IPS-18a (cell line): ENCODE results near the gene APBA2.

Experiments
- H3K27ac ChIP-seq: one replicate; pipeline ENCODE4 v1.5.1; 2013; ENCODE audit warnings: low read length
- H3K27me3 ChIP-seq: one replicate; pipeline ENCODE4 v1.6.1; 2013; ENCODE audit warnings: mild to moderate bottlenecking, low read length; ENCODE audit not compliant: control insufficient read depth, insufficient read depth
- H3K36me3 ChIP-seq: one replicate; pipeline ENCODE4 v1.6.1; 2013; ENCODE audit warnings: low read depth, low read length; ENCODE audit not compliant: control insufficient read depth
- H3K4me1 ChIP-seq: one replicate; pipeline ENCODE4 v1.6.1; 2013; ENCODE audit warnings: low read depth, low read length; ENCODE audit not compliant: control insufficient read depth
- H3K4me3 ChIP-seq: one replicate; pipeline ENCODE4 v1.5.1; 2013; ENCODE audit warnings: low read length
- H3K9ac ChIP-seq: one replicate; pipeline ENCODE4 v1.6.1; 2013; ENCODE audit warnings: mild to moderate bottlenecking, low read length, moderate library complexity
- H3K9me3 ChIP-seq: one replicate; pipeline ENCODE4 v1.6.1; 2013; ENCODE audit warnings: low read depth, low read length; ENCODE audit not compliant: control insufficient read depth

APBA2 gene

DNA sequence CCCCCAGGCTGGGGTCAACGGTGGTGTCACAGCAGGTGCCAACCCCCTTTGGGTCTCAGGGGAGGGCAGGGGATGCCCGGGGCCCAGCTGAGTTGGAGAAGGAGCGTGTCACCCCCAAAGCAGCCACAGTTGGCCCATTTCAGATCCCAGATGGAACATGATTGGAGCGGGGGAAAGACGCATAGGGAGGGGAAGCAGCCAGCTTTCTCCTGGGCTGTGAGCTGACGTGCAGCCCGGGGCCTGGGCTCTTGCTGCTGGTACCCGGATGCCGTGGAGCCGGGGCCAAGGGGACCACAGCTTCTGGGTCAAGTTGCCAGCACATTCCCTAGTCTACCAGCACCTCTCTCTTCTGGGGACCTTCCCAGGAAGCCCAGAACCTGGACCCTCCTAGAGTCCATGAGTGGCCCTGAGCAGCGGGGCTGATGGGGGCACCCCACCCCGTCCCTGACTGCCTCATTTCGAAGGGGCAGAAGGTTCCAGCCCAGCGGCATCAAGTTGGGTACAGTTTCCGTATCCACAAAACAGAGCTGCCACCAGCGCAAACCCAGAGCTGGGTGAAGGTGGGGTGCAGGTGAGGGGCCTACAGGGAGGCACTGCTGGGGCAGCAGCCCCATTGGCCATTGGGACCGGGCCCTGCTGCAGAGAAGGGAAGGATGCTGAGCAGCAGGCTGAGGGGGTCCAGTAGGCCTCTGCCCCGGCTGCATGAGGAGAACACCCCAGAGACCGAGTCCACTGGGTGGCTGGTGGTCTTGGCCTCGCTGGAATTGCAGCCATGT lies 235.0 kb downstream of the APBA2 start:
- no peaks in the 10 kb centered on the region for H3K27me3 ChIP-seq
- H3K9me3 ChIP-seq: no peaks in the 10 kb centered on the region
- peaks cover 4% of the 10 kb centered on the region for H3K4me1 ChIP-seq
- no peaks in the 10 kb centered on the region for H3K36me3 ChIP-seq
- no peak overlapping the region for H3K4me3 ChIP-seq
- H3K27ac ChIP-seq: no peak overlapping the region
- H3K9ac ChIP-seq: no peak overlapping the region

DNA sequence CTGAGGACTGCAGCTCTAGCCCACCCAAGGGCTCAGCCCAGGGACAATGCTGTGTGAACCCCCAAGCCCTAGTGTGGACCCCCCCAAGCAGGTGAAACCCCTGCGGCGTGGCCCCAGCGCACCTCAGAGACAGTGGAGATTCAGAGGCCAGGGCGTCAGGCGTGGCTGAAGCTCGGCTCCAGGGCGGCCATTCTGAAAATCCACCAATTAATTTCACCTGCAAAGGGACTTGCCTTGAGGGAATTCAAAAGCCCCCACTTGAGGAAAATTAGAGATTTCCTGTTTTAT lies 235.5 kb downstream of the APBA2 start:
- Histone ChIP-seq H3K9me3 (no peaks in the 10 kb centered on the region), H3K27ac (no peak overlapping the region), H3K9ac (no peak overlapping the region), H3K4me1 (peaks cover 4% of the 10 kb centered on the region), H3K4me3 (no peak overlapping the region), H3K27me3 (no peaks in the 10 kb centered on the region), H3K36me3 (no peaks in the 10 kb centered on the region)

DNA sequence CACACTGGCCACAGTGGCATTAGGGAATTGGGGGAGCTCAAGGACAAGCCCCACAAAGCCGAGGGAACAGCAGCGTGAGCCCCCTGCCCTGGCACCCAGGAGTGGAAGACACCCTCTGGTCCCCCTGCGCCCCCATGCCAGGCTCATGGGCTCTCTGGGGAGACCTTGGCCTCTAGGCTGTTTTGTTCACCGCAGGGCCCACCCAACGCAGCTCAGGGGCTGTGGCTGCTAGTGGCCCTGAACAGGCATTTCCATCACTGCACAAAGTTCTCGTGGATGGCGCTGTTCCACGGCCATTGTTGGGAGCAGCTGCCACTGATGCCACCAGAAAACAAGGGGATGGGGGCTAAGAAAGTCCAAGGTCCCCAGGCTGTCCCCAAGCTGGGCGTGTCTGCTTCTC lies 236.1 kb downstream of the APBA2 start:
- Histone ChIP-seq H3K4me1 (peaks cover 4% of the 10 kb centered on the region), H3K9me3 (no peaks in the 10 kb centered on the region), H3K27ac (no peak overlapping the region), H3K27me3 (no peaks in the 10 kb centered on the region), H3K9ac (no peak overlapping the region), H3K4me3 (no peak overlapping the region), H3K36me3 (no peaks in the 10 kb centered on the region)

DNA sequence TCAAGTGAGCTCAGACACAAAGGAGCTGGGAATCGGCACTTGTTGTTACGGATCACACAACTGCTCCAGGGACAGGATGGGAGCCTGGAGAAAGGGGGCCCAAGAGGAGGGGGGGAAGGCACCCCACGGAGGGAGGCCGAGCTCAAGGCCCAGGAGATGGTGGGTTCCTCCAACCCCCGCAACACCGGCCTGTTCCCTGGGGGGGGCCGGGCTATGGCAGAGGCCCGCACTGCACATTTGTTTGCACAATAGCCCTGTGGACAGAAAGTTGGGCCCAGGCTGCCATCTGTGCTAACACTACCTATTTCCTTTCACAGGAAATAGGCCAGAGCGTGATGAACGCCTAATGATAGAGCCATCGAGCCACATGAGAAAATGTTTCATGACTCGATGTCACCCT lies 236.7 kb downstream of the APBA2 start:
- Histone ChIP-seq H3K4me3 (no peak overlapping the region), H3K36me3 (no peaks in the 10 kb centered on the region), H3K4me1 (peaks cover 4% of the 10 kb centered on the region), H3K9ac (no peak overlapping the region), H3K27ac (no peak overlapping the region), H3K9me3 (no peaks in the 10 kb centered on the region), H3K27me3 (no peaks in the 10 kb centered on the region)

DNA sequence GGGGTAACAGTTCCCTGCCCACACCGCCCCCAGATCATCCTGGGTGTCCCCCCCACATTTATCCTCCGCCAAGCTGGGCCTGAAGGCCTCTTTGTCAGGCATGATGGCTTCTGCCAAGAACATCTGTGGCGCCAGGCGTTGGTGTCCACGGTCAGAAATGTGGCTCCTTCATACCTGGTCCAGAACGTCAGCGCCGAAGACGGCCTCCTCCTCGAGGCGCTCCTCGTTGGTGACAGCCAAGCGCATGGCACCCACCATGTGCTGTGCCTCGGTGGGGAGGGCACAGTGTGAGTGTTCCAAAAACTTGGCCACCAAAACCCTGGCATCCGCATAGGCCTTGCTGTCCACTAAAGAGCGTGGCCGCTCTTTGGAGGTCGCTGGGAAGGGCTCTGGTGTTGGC lies 237.4 kb downstream of the APBA2 start:
- peaks cover 7% of the 10 kb centered on the region for H3K4me1 ChIP-seq
- no peaks in the 10 kb centered on the region for H3K27me3 ChIP-seq
- H3K27ac ChIP-seq: no peak overlapping the region
- no peak overlapping the region for H3K4me3 ChIP-seq
- no peak overlapping the region for H3K9ac ChIP-seq
- no peaks in the 10 kb centered on the region for H3K9me3 ChIP-seq
- H3K36me3 ChIP-seq: no peaks in the 10 kb centered on the region

DNA sequence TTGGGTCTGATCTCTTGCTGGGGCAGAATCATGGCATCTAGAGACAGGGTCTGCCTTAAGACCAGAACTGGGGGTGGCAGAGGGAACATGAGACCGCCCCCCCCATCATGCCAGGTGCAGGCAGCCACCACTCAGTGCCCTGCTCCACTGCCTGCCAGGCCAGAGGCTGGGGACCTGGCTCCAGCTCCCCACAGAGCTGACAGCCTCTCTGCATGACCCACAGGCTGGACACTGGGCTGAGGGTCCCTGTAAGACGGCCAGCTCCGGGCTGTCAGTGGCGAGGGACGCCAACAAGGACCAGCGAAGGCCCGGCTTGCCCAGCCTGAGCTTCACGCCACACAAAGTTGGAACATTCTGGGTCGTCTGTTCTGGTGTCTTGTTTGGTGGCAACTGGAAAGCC lies 238.2 kb downstream of the APBA2 start:
- no peak overlapping the region for H3K9ac ChIP-seq
- H3K4me3 ChIP-seq: no peak overlapping the region
- H3K36me3 ChIP-seq: no peaks in the 10 kb centered on the region
- H3K27me3 ChIP-seq: no peaks in the 10 kb centered on the region
- H3K9me3 ChIP-seq: no peaks in the 10 kb centered on the region
- no peak overlapping the region for H3K27ac ChIP-seq
- H3K4me1 ChIP-seq: peaks cover 7% of the 10 kb centered on the region

DNA sequence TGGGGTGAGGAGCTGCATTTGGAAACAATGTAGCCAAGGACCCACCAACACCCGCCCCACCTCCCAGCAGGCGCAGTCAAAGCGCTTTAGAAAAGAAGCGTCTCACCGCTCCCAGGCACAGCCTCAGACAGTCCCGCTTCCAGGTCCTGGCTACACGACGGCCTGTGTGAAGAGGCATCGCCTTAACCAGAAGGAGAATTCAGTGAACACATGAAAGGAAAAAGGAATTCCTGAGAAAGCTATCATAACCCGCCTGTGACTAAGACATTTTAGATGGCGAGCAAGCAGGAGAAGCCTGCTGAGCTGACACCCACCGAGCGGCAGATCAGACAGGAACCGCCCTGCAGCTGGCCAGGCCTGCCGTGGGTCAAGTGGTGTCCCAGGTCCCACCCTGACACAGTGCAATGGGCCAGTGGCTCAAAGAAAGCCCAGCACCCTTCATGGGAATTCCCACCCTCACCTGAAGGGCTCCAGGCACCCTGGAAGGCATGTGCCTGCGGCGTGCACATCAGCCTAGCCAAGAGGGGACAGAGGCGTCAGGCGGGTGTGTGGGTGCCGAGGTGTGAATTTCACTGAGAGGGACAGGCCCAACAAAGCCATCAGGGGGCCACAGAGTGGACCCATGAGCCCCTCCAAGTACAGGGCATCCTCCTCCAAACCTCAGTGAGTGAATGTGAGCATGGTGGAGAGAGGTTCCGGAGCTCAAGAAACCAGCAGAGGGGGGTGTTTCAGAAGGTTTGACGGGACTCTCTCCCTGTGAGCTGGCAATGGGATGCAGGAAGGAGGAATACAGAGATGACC lies 239.0 kb downstream of the APBA2 start:
- Histone ChIP-seq H3K4me1 (peaks cover 7% of the 10 kb centered on the region), H3K9me3 (no peaks in the 10 kb centered on the region), H3K4me3 (no peak overlapping the region), H3K27me3 (no peaks in the 10 kb centered on the region), H3K36me3 (no peaks in the 10 kb centered on the region), H3K9ac (no peak overlapping the region), H3K27ac (no peak overlapping the region)

DNA sequence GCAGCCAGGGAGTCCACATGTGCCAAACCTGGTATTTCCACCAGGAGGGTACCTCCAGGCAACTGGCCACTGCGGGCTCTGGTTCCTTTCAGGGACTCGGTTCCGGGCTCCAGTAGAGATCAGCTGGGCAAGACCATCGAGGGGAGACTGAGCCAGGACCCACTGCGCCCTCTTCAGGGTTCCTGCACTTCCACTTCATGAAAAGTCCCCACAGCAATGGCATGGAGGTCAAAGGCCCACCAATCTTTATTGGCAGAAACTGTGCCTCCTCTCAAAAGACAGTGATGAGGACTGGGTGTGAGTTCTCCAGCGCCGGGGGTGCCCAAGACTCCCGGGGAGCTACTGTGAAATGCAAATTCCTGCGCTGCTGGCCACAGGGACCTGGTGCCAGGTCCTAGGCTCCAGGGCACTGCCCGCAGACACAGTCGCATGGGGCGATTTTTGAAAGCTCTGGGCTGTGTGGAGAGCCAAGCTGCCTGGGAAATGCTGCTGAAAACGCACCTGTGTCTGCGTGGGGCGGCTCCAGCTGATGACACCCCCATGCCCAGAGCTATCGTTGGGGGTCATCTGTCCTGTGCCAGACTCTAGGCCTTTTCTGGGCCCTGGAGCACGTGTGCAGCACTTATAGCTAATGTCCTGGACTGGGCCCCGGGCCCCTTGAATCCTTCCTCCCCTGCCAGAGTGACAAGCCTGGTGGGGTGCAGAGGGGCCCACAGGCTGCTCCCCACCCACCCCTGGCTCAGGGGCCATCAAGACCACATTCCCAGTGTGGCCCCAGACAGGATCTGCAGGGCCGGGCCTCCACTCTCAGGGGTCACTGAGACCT lies 239.8 kb downstream of the APBA2 start:
- H3K4me3 ChIP-seq: no peak overlapping the region

DNA sequence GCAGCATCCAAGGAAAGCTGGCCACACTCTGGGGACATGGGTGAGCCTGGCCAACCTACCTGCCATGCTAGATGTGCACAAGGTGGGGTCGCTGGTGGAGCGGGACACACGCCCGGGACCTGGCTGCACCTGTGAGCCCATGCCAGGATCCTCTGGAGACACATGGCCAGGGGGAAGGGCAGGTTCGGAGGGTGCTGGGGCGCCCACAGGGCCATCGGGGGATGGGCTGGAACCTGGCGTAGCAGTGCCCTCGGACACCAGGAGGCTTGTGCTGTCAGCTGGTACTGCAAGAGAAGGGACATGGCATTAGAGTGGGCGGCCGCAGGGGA lies 240.4 kb downstream of the APBA2 start:
- Histone ChIP-seq H3K4me1 (peaks cover 16% of the 10 kb centered on the region), H3K27ac (no peak overlapping the region), H3K36me3 (no peaks in the 10 kb centered on the region), H3K9me3 (no peaks in the 10 kb centered on the region), H3K27me3 (no peaks in the 10 kb centered on the region), H3K9ac (no peak overlapping the region), H3K4me3 (no peak overlapping the region)

More for the DNA sequence above, 239.8 kb downstream of the APBA2 start:
- H3K36me3 ChIP-seq: no peaks in the 10 kb centered on the region
- H3K27ac ChIP-seq: no peak overlapping the region
- no peak overlapping the region for H3K9ac ChIP-seq
- H3K9me3 ChIP-seq: no peaks in the 10 kb centered on the region
- H3K27me3 ChIP-seq: no peaks in the 10 kb centered on the region
- H3K4me1 ChIP-seq: peaks cover 14% of the 10 kb centered on the region

DNA sequence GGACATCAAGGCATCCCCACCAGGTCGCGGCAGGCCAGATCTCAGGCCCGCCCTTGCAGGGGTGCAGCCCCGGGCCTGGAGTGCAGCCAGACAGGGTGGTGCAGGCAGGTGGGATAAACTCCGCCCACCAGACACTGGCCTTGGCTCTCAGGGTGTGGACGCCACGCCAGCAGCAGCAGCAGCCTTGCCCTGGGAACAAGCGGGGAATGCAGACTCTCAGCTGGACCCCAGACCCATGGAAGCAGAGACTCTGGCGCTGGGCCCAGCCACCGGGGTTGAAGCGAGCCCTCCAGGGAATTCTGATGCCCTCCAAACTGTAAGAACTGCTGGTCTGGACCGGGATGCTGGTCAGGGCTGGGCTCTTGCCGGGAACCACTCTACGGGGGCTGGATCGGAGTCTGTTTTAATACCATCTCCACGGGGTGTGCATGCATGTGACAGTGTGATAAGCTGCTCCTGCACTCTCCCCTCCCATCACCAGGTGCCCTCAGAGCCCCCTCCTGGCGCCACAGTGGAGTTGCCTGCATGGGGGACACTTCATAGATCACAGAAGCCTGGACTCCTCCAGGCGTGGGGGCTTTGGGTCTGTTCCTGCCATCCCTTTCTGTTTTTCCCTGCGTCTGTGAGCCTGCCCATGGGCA lies 241.2 kb downstream of the APBA2 start:
- Histone ChIP-seq H3K9me3 (no peaks in the 10 kb centered on the region), H3K9ac (no peak overlapping the region), H3K4me3 (no peak overlapping the region), H3K36me3 (no peaks in the 10 kb centered on the region), H3K27me3 (no peaks in the 10 kb centered on the region), H3K4me1 (peaks cover 16% of the 10 kb centered on the region), H3K27ac (no peak overlapping the region)
